ENCODE data around the gene CCDC54.

CCDC54 gene

DNA sequence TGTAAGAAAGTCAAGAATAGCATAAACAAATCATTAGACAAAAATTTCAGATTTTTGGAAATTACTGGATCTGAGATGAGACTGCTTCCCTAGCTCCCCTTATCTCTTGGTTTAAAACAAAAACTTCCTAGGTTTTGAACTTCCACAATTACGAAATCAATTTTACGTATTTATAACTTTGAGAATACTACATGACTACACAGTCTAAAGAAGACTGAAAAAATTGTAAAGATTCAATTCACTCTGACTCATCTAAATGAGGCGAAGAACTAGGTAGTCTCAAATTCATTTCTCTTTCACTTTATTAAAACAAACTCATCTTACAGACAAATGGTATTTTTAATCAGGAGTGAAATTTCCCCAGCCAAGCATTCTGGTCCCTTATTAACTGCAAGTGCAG is 10.3 kb downstream of the CCDC54 start:
- Histone ChIP-seq H3K27ac (ENCODE audit: low read length) (no peak overlapping the region), H3K4me3 (ENCODE audit: low read length) (no peak overlapping the region), H3K36me3 (ENCODE audit: control insufficient read depth, insufficient read depth, low read length) (no peaks in the 10 kb centered on the region; the same call in 1 of the 2 replicates), H3K4me1 (ENCODE audit: control insufficient read depth, insufficient read depth, low read length) (peaks cover 1% of the 10 kb centered on the region; the same call in 1 of the 2 replicates), H3K27me3 (ENCODE audit: control insufficient read depth, insufficient read depth, low read length) (no peaks in the 10 kb centered on the region), H3K9me3 (ENCODE audit: control insufficient read depth, insufficient read depth, low read length) (no peaks in the 10 kb centered on the region)
- DNase-seq (ENCODE audit: low read depth, low spot score): no peak
- 100% methylated on average over 2 of the region's 3 CpGs for WGBS (ENCODE audit: insufficient coverage, insufficient read length)

DNA sequence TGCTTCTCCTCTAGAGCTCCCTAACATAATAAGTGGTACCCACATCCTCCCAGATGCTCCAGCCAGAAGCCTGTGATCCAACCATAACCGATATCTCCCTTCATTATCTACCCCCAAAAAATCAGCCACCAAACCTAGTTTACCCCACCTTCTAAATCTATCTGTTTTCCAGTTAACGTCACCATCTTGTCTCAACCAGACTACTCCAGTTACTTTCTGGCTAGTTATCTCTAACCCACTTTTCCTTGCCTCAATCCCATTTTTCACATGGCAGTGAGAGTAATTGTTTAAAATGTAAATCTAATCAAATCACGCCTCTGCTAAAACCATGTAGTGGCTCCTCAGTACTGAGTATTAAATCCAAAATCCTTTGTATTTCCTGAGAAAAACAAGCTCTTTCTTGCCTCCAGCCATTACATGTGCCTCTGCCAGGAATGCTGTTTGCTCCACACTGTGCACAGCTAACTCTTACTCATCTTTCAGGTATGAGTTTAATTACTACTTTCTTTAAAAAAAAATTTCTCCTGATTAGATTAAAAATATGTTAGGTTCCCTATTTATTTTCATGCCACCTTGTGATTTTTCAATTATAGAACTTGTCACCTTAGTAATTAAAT is 15.4 kb downstream of the CCDC54 start:
- no peak overlapping the region for H3K27ac ChIP-seq (ENCODE audit: low read length)
- H3K4me1 ChIP-seq (ENCODE audit: control insufficient read depth, insufficient read depth, low read length): peaks cover 1% of the 10 kb centered on the region; the same call in 1 of the 2 replicates
- H3K27me3 ChIP-seq (ENCODE audit: control insufficient read depth, insufficient read depth, low read length): no peaks in the 10 kb centered on the region
- no peaks in the 10 kb centered on the region for H3K9me3 ChIP-seq (ENCODE audit: control insufficient read depth, insufficient read depth, low read length)
- H3K4me3 ChIP-seq (ENCODE audit: low read length): no peak overlapping the region
- no CpG with 5 or more reads among the region's 3 CpGs for WGBS (ENCODE audit: insufficient coverage, insufficient read length)
- no peaks in the 10 kb centered on the region for H3K36me3 ChIP-seq (ENCODE audit: control insufficient read depth, insufficient read depth, low read length)
- no peak for DNase-seq (ENCODE audit: low read depth, low spot score)

DNA sequence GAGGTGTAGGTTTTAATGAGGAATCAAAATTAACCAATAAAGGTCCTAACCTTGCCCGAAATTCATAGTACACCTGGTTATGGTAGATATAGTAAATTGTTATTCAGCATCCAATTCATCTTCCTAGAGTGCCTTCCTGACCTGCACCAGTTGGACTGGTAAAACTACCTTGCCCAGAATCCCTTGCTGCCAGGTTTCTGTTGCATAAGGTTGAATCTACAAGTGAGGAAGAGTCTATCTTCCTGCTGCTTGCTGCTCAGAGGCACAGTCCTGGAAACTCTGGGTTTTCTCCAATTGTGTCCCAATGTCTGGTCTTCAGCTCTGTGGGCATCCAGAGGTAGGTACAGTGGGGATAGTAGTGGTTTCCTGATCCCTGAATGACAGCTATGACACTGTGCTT is 17.3 kb downstream of the CCDC54 start:
- DNase-seq (ENCODE audit: low read depth, low spot score): no peak
- H3K4me1 ChIP-seq (ENCODE audit: control insufficient read depth, insufficient read depth, low read length): peaks cover 1% of the 10 kb centered on the region; the same call in 1 of the 2 replicates
- no peaks in the 10 kb centered on the region for H3K27me3 ChIP-seq (ENCODE audit: control insufficient read depth, insufficient read depth, low read length)
- no peak overlapping the region for H3K27ac ChIP-seq (ENCODE audit: low read length)
- no peaks in the 10 kb centered on the region for H3K36me3 ChIP-seq (ENCODE audit: control insufficient read depth, insufficient read depth, low read length)
- no peak overlapping the region for H3K4me3 ChIP-seq (ENCODE audit: low read length)
- no CpG with 5 or more reads among the region's 1 CpG for WGBS (ENCODE audit: insufficient coverage, insufficient read length)
- H3K9me3 ChIP-seq (ENCODE audit: control insufficient read depth, insufficient read depth, low read length): no peaks in the 10 kb centered on the region

DNA sequence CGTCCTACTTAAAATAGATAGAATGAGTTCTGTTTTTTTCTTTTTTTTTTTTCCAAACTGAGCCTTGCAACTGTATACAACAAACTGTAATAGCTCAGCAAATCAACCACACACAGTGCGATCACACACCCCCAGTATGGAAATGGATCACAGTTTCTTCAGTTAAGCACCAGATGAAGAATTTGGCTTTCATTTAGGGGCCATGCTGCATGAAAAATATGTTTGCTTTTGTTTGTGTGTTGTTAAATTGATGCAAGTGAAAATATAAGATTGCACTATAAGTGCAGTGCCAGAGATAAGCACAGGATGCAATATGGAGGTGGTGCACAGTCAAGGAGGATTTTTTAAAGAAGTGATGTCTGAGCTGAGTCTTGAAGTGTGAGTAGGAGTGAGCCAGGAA is 17.8 kb downstream of the CCDC54 start:
- Histone ChIP-seq H3K4me1 (ENCODE audit: control insufficient read depth, insufficient read depth, low read length) (peaks cover 1% of the 10 kb centered on the region; the same call in 1 of the 2 replicates), H3K9me3 (ENCODE audit: control insufficient read depth, insufficient read depth, low read length) (no peaks in the 10 kb centered on the region), H3K4me3 (ENCODE audit: low read length) (no peak overlapping the region), H3K27me3 (ENCODE audit: control insufficient read depth, insufficient read depth, low read length) (no peaks in the 10 kb centered on the region), H3K27ac (ENCODE audit: low read length) (no peak overlapping the region), H3K36me3 (ENCODE audit: control insufficient read depth, insufficient read depth, low read length) (no peaks in the 10 kb centered on the region)
- no CpG with 5 or more reads among the region's 2 CpGs for WGBS (ENCODE audit: insufficient coverage, insufficient read length)
- no peak for DNase-seq (ENCODE audit: low read depth, low spot score)

DNA sequence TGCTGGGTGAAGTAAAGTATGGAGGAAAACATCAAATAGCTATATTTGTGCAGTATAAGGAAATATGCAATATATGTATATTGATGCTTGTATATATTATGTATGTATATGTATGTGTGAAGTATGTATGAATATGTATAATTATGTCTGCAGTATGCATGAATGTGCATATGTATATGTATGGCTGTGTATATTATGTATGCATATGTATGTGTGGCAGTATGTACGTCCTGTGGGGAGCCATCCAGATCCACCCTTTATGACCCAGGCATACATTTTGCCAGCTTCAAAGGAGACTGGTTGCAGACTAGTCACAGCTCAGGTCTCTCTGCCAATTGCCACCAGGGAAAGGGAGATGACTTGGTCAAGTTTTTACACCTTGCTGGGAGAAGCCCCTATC is 24.1 kb downstream of the CCDC54 start:
- Histone ChIP-seq H3K4me3 (ENCODE audit: low read length) (no peak overlapping the region), H3K27ac (ENCODE audit: low read length) (no peak overlapping the region), H3K27me3 (ENCODE audit: control insufficient read depth, insufficient read depth, low read length) (no peaks in the 10 kb centered on the region), H3K9me3 (ENCODE audit: control insufficient read depth, insufficient read depth, low read length) (no peaks in the 10 kb centered on the region), H3K4me1 (ENCODE audit: control insufficient read depth, insufficient read depth, low read length) (no peaks in the 10 kb centered on the region), H3K36me3 (ENCODE audit: control insufficient read depth, insufficient read depth, low read length) (no peaks in the 10 kb centered on the region)
- WGBS (ENCODE audit: insufficient coverage, insufficient read length): no CpG with 5 or more reads among the region's 1 CpG
- no peak for DNase-seq (ENCODE audit: low read depth, low spot score)

DNA sequence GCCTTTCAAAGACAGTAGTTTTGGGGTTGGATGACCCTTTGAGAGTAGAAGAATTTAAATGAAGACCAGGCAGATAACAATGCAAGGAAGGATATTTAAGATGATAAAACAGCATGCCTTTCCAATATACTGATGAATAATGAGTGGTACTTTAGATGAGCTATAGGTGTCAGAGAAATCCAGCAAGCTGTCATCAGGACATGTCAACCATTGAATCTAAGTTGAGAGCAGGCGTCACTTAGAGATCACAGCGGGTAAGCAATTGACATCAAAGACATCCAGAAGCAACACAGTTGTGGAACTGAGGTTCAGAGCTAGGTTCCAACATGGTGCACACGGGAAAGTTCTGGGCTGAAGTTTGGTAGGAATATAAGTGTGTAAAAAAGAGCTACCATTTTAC is 25.0 kb downstream of the CCDC54 start:
- Histone ChIP-seq H3K4me3 (ENCODE audit: low read length) (no peak overlapping the region), H3K9me3 (ENCODE audit: control insufficient read depth, insufficient read depth, low read length) (no peaks in the 10 kb centered on the region), H3K4me1 (ENCODE audit: control insufficient read depth, insufficient read depth, low read length) (no peaks in the 10 kb centered on the region), H3K27ac (ENCODE audit: low read length) (no peak overlapping the region), H3K36me3 (ENCODE audit: control insufficient read depth, insufficient read depth, low read length) (no peaks in the 10 kb centered on the region), H3K27me3 (ENCODE audit: control insufficient read depth, insufficient read depth, low read length) (no peaks in the 10 kb centered on the region)
- no CpG with 5 or more reads among the region's 3 CpGs for WGBS (ENCODE audit: insufficient coverage, insufficient read length)
- no peak for DNase-seq (ENCODE audit: low read depth, low spot score)

DNA sequence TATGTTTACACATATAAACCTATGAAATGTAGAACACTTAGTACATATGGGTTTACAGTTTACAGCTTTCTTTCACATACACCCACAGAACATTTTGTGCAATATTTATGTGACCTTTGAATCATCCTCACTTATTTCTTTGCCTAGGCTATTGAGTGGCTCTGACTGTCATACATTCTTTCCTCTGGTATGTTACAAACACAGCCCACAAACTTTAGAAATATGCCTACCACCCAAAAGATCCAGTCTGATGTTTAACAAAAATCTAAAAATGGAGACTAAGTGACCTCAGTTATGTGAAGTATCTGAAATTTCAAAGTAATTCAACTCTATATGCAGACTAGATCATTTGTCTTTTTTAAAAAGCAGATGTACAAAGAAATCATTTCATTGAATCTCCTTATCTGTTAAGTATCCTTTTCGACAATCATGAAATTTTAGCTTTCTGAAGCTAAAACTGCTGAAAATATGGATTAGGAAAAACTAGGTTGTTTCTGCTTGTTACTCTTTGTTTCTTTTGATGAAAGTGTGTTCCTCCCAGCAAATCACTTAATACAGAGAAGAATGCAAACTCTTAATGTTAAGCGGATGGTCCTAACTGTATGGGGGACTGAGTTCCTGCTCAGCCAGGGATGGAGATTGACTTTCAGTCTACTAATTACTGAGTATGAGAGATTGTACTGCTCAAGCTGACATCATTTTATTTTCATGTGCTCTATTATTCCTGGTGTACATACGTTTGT is 27.7 kb downstream of the CCDC54 start:
- Histone ChIP-seq H3K4me1 (ENCODE audit: control insufficient read depth, insufficient read depth, low read length) (no peaks in the 10 kb centered on the region), H3K4me3 (ENCODE audit: low read length) (no peak overlapping the region), H3K36me3 (ENCODE audit: control insufficient read depth, insufficient read depth, low read length) (no peaks in the 10 kb centered on the region), H3K9me3 (ENCODE audit: control insufficient read depth, insufficient read depth, low read length) (no peaks in the 10 kb centered on the region), H3K27me3 (ENCODE audit: control insufficient read depth, insufficient read depth, low read length) (no peaks in the 10 kb centered on the region), H3K27ac (ENCODE audit: low read length) (no peak overlapping the region)
- DNase-seq (ENCODE audit: low read depth, low spot score): no peak
- no CpG with 5 or more reads among the region's 3 CpGs for WGBS (ENCODE audit: insufficient coverage, insufficient read length)

DNA sequence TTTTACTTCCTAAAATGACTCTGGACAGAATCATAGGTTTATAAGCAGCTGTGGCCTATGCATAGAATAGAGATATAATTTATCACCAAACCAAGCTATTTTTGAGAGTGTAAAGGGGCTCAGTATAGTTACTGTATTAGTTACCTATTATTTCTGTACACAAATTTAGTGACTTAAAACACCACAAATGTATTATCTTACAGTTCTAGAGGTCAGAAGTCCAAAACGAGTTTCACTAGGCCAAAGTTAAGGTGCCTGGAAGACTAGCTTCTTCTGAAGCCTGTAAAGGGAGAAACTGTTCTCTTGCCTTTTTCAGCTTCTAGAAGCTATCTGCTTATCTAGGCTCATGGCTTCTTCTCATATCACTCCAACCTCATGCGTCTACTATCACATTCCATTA is 30.1 kb downstream of the CCDC54 start:
- no peak overlapping the region for H3K27ac ChIP-seq (ENCODE audit: low read length)
- no peaks in the 10 kb centered on the region for H3K9me3 ChIP-seq (ENCODE audit: control insufficient read depth, insufficient read depth, low read length)
- DNase-seq (ENCODE audit: low read depth, low spot score): no peak
- no peaks in the 10 kb centered on the region for H3K4me1 ChIP-seq (ENCODE audit: control insufficient read depth, insufficient read depth, low read length)
- 100% methylated on average over 1 of the region's 2 CpGs for WGBS (ENCODE audit: insufficient coverage, insufficient read length)
- no peak overlapping the region for H3K4me3 ChIP-seq (ENCODE audit: low read length)
- H3K36me3 ChIP-seq (ENCODE audit: control insufficient read depth, insufficient read depth, low read length): no peaks in the 10 kb centered on the region
- no peaks in the 10 kb centered on the region for H3K27me3 ChIP-seq (ENCODE audit: control insufficient read depth, insufficient read depth, low read length)

DNA sequence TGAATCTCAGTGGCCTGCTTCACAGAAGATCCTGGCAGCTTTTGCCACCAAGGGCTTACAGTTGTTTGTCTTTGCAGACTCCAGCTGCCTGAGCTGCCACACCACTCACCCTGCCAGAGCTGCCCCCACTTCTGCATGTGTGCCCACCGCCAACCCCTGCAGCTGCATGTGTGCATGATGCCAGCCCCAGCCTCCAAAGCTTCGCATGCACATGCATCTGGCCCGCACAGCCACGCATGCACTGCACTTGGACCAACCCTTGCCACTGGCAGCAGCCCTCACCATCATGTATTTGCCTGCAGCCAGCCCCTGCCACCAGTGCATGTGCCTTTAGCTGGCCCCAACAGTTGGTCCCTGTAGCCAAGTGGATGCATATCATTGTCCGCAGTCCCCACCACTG is 31.3 kb downstream of the CCDC54 start:
- Histone ChIP-seq H3K27me3 (ENCODE audit: control insufficient read depth, insufficient read depth, low read length) (no peaks in the 10 kb centered on the region), H3K4me1 (ENCODE audit: control insufficient read depth, insufficient read depth, low read length) (no peaks in the 10 kb centered on the region), H3K27ac (ENCODE audit: low read length) (no peak overlapping the region), H3K4me3 (ENCODE audit: low read length) (no peak overlapping the region), H3K9me3 (ENCODE audit: control insufficient read depth, insufficient read depth, low read length) (no peaks in the 10 kb centered on the region), H3K36me3 (ENCODE audit: control insufficient read depth, insufficient read depth, low read length) (no peaks in the 10 kb centered on the region)
- no CpG with 5 or more reads among the region's 5 CpGs for WGBS (ENCODE audit: insufficient coverage, insufficient read length)
- DNase-seq (ENCODE audit: low read depth, low spot score): no peak

DNA sequence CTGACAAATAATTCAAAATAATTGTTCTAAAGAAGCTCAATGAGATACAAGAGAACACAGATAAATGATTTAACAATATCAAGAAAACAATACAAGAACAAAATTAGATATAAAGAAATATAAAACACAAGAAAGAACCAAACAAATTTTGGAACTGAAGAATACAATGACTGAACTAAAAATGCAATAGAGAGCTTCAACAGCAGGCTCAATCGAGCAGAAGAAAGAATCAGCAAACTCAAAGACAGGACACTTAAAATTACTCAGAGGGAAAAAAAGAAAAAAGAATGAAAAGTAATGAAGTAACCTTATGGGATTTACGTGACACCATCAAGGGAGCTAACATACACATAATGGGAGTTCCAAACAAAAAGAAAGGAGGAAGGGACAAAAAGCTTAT is 32.1 kb downstream of the CCDC54 start:
- no peaks in the 10 kb centered on the region for H3K4me1 ChIP-seq (ENCODE audit: control insufficient read depth, insufficient read depth, low read length)
- no peak overlapping the region for H3K27ac ChIP-seq (ENCODE audit: low read length)
- WGBS (ENCODE audit: insufficient coverage, insufficient read length): no CpG with 5 or more reads among the region's 2 CpGs
- no peak for DNase-seq (ENCODE audit: low read depth, low spot score)
- H3K4me3 ChIP-seq (ENCODE audit: low read length): no peak overlapping the region
- H3K27me3 ChIP-seq (ENCODE audit: control insufficient read depth, insufficient read depth, low read length): no peaks in the 10 kb centered on the region
- no peaks in the 10 kb centered on the region for H3K36me3 ChIP-seq (ENCODE audit: control insufficient read depth, insufficient read depth, low read length)
- H3K9me3 ChIP-seq (ENCODE audit: control insufficient read depth, insufficient read depth, low read length): no peaks in the 10 kb centered on the region

DNA sequence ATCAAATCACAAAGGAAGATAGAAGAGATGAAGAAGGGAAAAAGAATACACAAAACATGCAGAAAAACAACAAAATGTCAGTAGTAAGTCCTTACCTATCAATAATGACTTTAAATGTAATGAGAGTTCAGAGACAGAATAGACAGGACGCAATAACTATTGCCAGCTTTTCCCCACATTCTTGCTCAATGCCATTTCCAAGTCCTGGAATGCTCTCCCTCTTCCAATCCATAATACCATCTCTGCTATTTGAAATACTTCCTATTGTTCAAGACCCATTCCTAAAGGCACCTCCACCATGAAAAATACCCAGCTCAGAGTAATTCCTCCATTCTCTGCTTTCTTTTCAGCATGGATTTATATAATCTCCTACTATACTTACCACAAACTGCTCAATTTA is 33.4 kb downstream of the CCDC54 start:
- no peaks in the 10 kb centered on the region for H3K4me1 ChIP-seq (ENCODE audit: control insufficient read depth, insufficient read depth, low read length)
- H3K27ac ChIP-seq (ENCODE audit: low read length): no peak overlapping the region
- no peak overlapping the region for H3K4me3 ChIP-seq (ENCODE audit: low read length)
- WGBS (ENCODE audit: insufficient coverage, insufficient read length): no CpG with 5 or more reads among the region's 1 CpG
- no peaks in the 10 kb centered on the region for H3K36me3 ChIP-seq (ENCODE audit: control insufficient read depth, insufficient read depth, low read length)
- H3K27me3 ChIP-seq (ENCODE audit: control insufficient read depth, insufficient read depth, low read length): no peaks in the 10 kb centered on the region
- no peak for DNase-seq (ENCODE audit: low read depth, low spot score)
- H3K9me3 ChIP-seq (ENCODE audit: control insufficient read depth, insufficient read depth, low read length): no peaks in the 10 kb centered on the region

Measured in iPS DF 6.9 (cell line).